RWPE1 (cell line): ENCODE data around the gene PROK1.

Source experiments
- CTCF ChIA-PET: fragments of 350-600 bp; sonication (Branson Sonifier 250); formaldehyde crosslinking; extraction: SDS; loops from one replicate; lab custom pipeline; 2021; lab: Yijun Ruan, JAX
- POLR2A ChIA-PET: fragments of 400-600 bp; formaldehyde crosslinking; extraction: SDS; loops from one replicate; lab custom pipeline; 2020; ENCODE audit warnings: antibody characterized with exemption; ENCODE audit not compliant: low non-redundant PET; lab: Yijun Ruan, JAX
- DNase-seq: peaks from one replicate; pipeline ENCODE4 v3.0.0; 2012; ENCODE audit warnings: low spot score
- H3K27ac ChIP-seq: fragments of 450-650 bp; 2 replicates; pipeline ENCODE4 v1.5.1; 2017
- CTCF ChIP-seq: fragments of 450-650 bp; conservative IDR thresholded peaks from 2 replicates; pipeline ENCODE4 v1.5.1; 2017; ENCODE audit warnings: low read depth, mild to moderate bottlenecking

The PROK1 gene

DNA sequence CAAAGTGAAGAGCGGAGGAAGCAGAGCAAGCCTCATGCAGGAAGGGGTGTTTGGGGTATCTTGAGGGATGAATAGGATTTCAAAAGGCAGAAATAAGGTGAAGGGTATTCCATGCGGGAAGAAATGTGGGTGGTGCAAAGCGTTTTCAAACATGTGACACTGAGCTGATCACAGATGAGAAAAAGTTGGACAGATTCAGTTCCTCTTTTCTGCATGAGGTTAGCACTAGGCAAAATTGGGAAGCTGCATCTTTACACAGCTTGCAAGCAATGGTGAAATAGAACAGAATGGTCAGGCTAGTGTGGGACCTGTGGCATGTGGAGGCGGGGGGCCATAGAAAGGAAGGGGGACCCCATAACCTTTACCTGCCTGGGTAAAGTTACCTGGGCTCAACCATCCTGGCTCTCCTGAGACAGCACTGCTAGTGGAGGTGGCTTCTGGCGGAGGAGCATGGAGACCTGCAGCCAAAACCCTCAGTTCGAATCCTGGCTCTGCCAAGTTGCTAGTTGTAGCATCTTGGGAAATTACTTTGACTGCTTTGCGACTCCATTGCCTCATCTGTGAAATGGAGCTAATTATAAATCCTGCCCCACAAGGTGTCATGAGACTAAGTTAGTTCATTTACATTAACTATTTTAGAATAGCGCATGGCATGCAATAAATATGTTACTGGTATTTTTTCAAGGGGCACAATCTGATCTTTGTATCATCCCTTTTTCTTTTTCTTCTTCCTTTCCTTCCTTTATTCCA is 51.6 kb downstream of the PROK1 start:
- CTCF ChIA-PET, result interaction anchor here (0.7 kb wide), 1 partner anchor 264 kb away, joined by 5 read pairs; no protein-coding TSS in a partner anchor
- POLR2A ChIA-PET, result no interaction called here
- no peak for DNase-seq
- H3K27ac ChIP-seq, result no peak overlapping the region
- TF ChIP-seq CTCF, result no peak

- H3K27ac ChIP-seq, result no peak overlapping the region
- ChIA-PET POLR2A (no interaction called here), CTCF (interaction anchor here (1.0 kb wide), 1 partner anchor 7 kb away, joined by 4 read pairs; no protein-coding TSS in a partner anchor)
- no peak for TF ChIP-seq CTCF
- DNase-seq, result no peak
These were observed 52.5 kb downstream of the PROK1 start for GRCh38 chr1:110503471-110503870.

- TF ChIP-seq CTCF, result no peak
- POLR2A ChIA-PET, result no interaction called here
- no peak overlapping the region for H3K27ac ChIP-seq
- no peak for DNase-seq
- CTCF ChIA-PET, result interaction anchor here (1.0 kb wide), 1 partner anchor 8 kb away, joined by 4 read pairs; no protein-coding TSS in a partner anchor
These were observed 53.3 kb downstream of the PROK1 start for GRCh38 chr1:110504226-110504625.

GRCh38 chr1:110505596-110505995 is 54.6 kb downstream of the PROK1 start:
- CTCF ChIA-PET, result no interaction called here
- no peak for DNase-seq
- POLR2A ChIA-PET, result no interaction called here
- no peak for TF ChIP-seq CTCF
- H3K27ac ChIP-seq, result no peak overlapping the region

- no peak overlapping the region for H3K27ac ChIP-seq
- CTCF ChIA-PET, result interaction anchor here (1.6 kb wide), 1 partner anchor 11 kb away, joined by 3 read pairs; no protein-coding TSS in a partner anchor
- DNase-seq, result no peak
- no peak for TF ChIP-seq CTCF
- POLR2A ChIA-PET, result no interaction called here
These were observed 55.6 kb downstream of the PROK1 start for GRCh38 chr1:110506541-110506940.
